H1 (cell line): ENCODE data around the gene ISY1. TPM values are rescaled to one million over a fixed set of nuclear protein-coding genes. Genes with fewer than 3 reads are reported as not detected.

ENCODE experiments used
- CTCF ChIA-PET: fragments of 300-600 bp; sonication (Branson Sonifier 250); formaldehyde crosslinking; loops from one replicate; lab custom pipeline; 2021; ENCODE audit not compliant: partially characterized antibody; lab: Charles Lee
- POLR2A ChIA-PET: fragments of 300-600 bp; sonication (Branson Sonifier 250); formaldehyde crosslinking; loops from one replicate; lab custom pipeline; 2021; ENCODE audit warnings: inconsistent platforms; ENCODE audit not compliant: partially characterized antibody; lab: Charles Lee
- DNase-seq, 2 experiments: peaks; one replicate each; pipeline versions ENCODE4 v3.0.0 to v3.0.0-alpha.2; 2010 to 2022; ENCODE audit warnings: low spot score in 2 of 2, low read depth in 1 of 2, mixed read lengths in 1 of 2
- FAIRE-seq: peaks from 2 replicates; lab custom pipeline; 2011; peaks lifted over from hg19 to GRCh38; lab: Jason Lieb, UNC
- H2AFZ ChIP-seq: 2 replicates; pipeline ENCODE4 v1.8.1; 2012; ENCODE audit warnings: low read length, inconsistent platforms
- H2AK5ac ChIP-seq: 2 replicates; pipeline ENCODE4 v1.6.1; 2013; ENCODE audit warnings: low read depth, low read length
- H2BK120ac ChIP-seq: replicated peaks from 2 replicates; pipeline ENCODE3; 2013; ENCODE audit warnings: low read depth, low read length, inconsistent platforms
- H2BK12ac ChIP-seq: 2 replicates; pipeline ENCODE4 v1.6.1; 2013; ENCODE audit warnings: low read depth, low read length
- H2BK15ac ChIP-seq: 2 replicates; pipeline ENCODE4 v1.6.1; 2013; ENCODE audit warnings: low read length
- H2BK20ac ChIP-seq: 2 replicates; pipeline ENCODE4 v1.6.1; 2013; ENCODE audit warnings: low read length
- H2BK5ac ChIP-seq: 2 replicates; pipeline ENCODE4 v1.6.1; 2013; ENCODE audit warnings: low read depth, low read length
- H3K14ac ChIP-seq: 2 replicates; pipeline ENCODE4 v1.6.1; 2013; ENCODE audit warnings: inconsistent platforms; ENCODE audit not compliant: insufficient read length
- H3K18ac ChIP-seq: 2 replicates; pipeline ENCODE4 v1.6.1; 2013; ENCODE audit warnings: low read length; ENCODE audit errors: extremely low read depth
- H3K23ac ChIP-seq: 2 replicates; pipeline ENCODE4 v1.6.1; 2013; ENCODE audit warnings: inconsistent platforms; ENCODE audit not compliant: insufficient read length
- H3K23me2 ChIP-seq: 2 replicates; pipeline ENCODE4 v1.6.1; 2013; ENCODE audit warnings: low read depth, low read length
- H3K27ac ChIP-seq: 2 replicates; pipeline ENCODE4 v1.6.1; 2011; ENCODE audit warnings: low read depth, low read length, inconsistent platforms
- H3K27me3 ChIP-seq, 4 experiments: replicated peaks in 1 of 4; 1 replicate in 1 of 4; 2 replicates in 3 of 4; pipeline versions ENCODE4 v1.6.1 to v1.8.1; 2011 to 2013; ENCODE audit warnings: low read length in 3 of 4, mild to moderate bottlenecking in 3 of 4, inconsistent platforms in 2 of 4, mixed read lengths in 2 of 4, moderate library complexity in 1 of 4; ENCODE audit not compliant: control insufficient read depth in 3 of 4, insufficient read depth in 3 of 4; ENCODE audit errors: extremely low read depth in 1 of 4
- H3K36me3 ChIP-seq, 4 experiments: 2 replicates each; pipeline versions ENCODE4 v1.6.1 to v1.8.1; 2011 to 2013; ENCODE audit warnings: mild to moderate bottlenecking in 4 of 4, low read length in 3 of 4, moderate library complexity in 2 of 4, control low read depth in 1 of 4, inconsistent platforms in 1 of 4; ENCODE audit not compliant: insufficient read depth in 4 of 4, control insufficient read depth in 2 of 4
- H3K4ac ChIP-seq: replicated peaks from 2 replicates; pipeline ENCODE3; 2013; ENCODE audit warnings: low read length, low read depth, mixed read lengths, inconsistent platforms; ENCODE audit not compliant: insufficient read length
- H3K4me1 ChIP-seq, 4 experiments: replicated peaks in 1 of 4; 1 replicate in 1 of 4; 2 replicates in 3 of 4; pipeline versions ENCODE4 v1.6.1 to v1.8.1; 2011 to 2013; ENCODE audit warnings: low read length in 3 of 4, inconsistent platforms in 2 of 4, mixed read lengths in 1 of 4; ENCODE audit not compliant: insufficient read depth in 4 of 4, control insufficient read depth in 3 of 4
- H3K4me2 ChIP-seq, 2 experiments: 2 replicates each; pipeline versions ENCODE4 v1.6.1 to v1.8.1; 2011 to 2013; ENCODE audit warnings: low read depth in 2 of 2, low read length in 2 of 2, control low read depth in 1 of 2, inconsistent platforms in 1 of 2, mild to moderate bottlenecking in 1 of 2; ENCODE audit not compliant: insufficient read depth in 1 of 2
- H3K4me3 ChIP-seq, 4 experiments: fragments of 200-600, 300-600 bp in 1 of 4; sonication (generic), shearing (Covaris generic), sonication (Bioruptor Twin) in 1 of 4; 2 replicates each; pipeline versions ENCODE4 v1.5.1 to v1.8.1; 2011 to 2016; ENCODE audit warnings: low read length in 4 of 4, low read depth in 3 of 4, control low read depth in 2 of 4, inconsistent platforms in 2 of 4, mild to moderate bottlenecking in 2 of 4, mixed read lengths in 1 of 4, moderate library complexity in 1 of 4; ENCODE audit not compliant: insufficient read depth in 2 of 4; ENCODE audit errors: extremely low read depth in 1 of 4
- H3K56ac ChIP-seq: replicated peaks from 2 replicates; pipeline ENCODE3; 2013; ENCODE audit warnings: low read depth, mild to moderate bottlenecking, mixed read lengths, low read length, inconsistent platforms; ENCODE audit not compliant: insufficient read length
- H3K79me1 ChIP-seq: 2 replicates; pipeline ENCODE4 v1.6.1; 2013; ENCODE audit warnings: low read depth, low read length, control low read depth
- H3K79me2 ChIP-seq, 2 experiments: 2 replicates each; pipeline versions ENCODE4 v1.6.1 to v1.8.1; 2012 to 2013; ENCODE audit warnings: low read length in 2 of 2, mild to moderate bottlenecking in 2 of 2, inconsistent platforms in 1 of 2; ENCODE audit not compliant: insufficient read depth in 2 of 2, control insufficient read depth in 1 of 2
- H3K9ac ChIP-seq, 4 experiments: replicated peaks in 1 of 4; 1 replicate in 1 of 4; 2 replicates in 3 of 4; pipeline versions ENCODE4 v1.6.1 to v1.8.1; 2011 to 2013; ENCODE audit warnings: low read depth in 3 of 4, low read length in 3 of 4, control low read depth in 2 of 4, mild to moderate bottlenecking in 2 of 4, moderate library complexity in 2 of 4, inconsistent platforms in 1 of 4; ENCODE audit errors: extremely low read depth in 1 of 4
- H3K9me3 ChIP-seq, 2 experiments: 2 replicates each; pipeline versions ENCODE4 v1.6.1 to v1.8.1; 2012 to 2013; ENCODE audit warnings: mild to moderate bottlenecking in 2 of 2, moderate library complexity in 2 of 2, control low read depth in 1 of 2, inconsistent platforms in 1 of 2, low read depth in 1 of 2, low read length in 1 of 2, mixed read lengths in 1 of 2; ENCODE audit not compliant: insufficient read depth in 2 of 2
- H4K20me1 ChIP-seq, 2 experiments: replicated peaks in 1 of 2; 2 replicates each; pipeline versions ENCODE3 to v1.8.1; 2011 to 2013; ENCODE audit warnings: inconsistent platforms in 2 of 2, low read length in 2 of 2, mild to moderate bottlenecking in 1 of 2; ENCODE audit not compliant: insufficient read depth in 2 of 2, control insufficient read depth in 1 of 2
- H4K5ac ChIP-seq: 2 replicates; pipeline ENCODE4 v1.6.1; 2013; ENCODE audit warnings: low read length, low read depth, mixed read lengths, inconsistent platforms; ENCODE audit not compliant: insufficient read length
- H4K8ac ChIP-seq: 2 replicates; pipeline ENCODE4 v1.8.0; 2013; ENCODE audit warnings: mild to moderate bottlenecking, moderate library complexity, low read length, inconsistent platforms; ENCODE audit not compliant: insufficient read depth; ENCODE audit errors: extremely low read depth
- H4K91ac ChIP-seq: replicated peaks from 2 replicates; pipeline ENCODE3; 2013; ENCODE audit warnings: low read length, mixed read lengths, inconsistent platforms; ENCODE audit not compliant: insufficient read length
- EP300 ChIP-seq, 2 experiments: IDR thresholded peaks; 1 replicate in 1 of 2; 2 replicates in 1 of 2; pipeline ENCODE4 v1.6.1; 2011 to 2012; ENCODE audit warnings: low read depth in 2 of 2, low read length in 2 of 2, mild to moderate bottlenecking in 2 of 2, borderline replicate concordance in 1 of 2, inconsistent platforms in 1 of 2, moderate library complexity in 1 of 2
- EZH2 ChIP-seq: fragments of 200-600 bp; sonication (generic); IDR thresholded peaks from 2 replicates; pipeline ENCODE4 v1.7.1; 2012; ENCODE audit warnings: low read depth, mild to moderate bottlenecking, moderate library complexity, low read length, inconsistent platforms; ENCODE audit not compliant: severe bottlenecking
- KDM1A ChIP-seq: fragments of 200-600, 300-600 bp; sonication (generic); IDR thresholded peaks from 2 replicates; pipeline ENCODE4 v1.7.1; 2016; ENCODE audit warnings: mild to moderate bottlenecking, low read length, borderline replicate concordance
- KDM4A ChIP-seq: IDR thresholded peaks from one replicate; pipeline ENCODE4 v1.7.1; 2012; ENCODE audit warnings: low read depth, mild to moderate bottlenecking, moderate library complexity, low read length, inconsistent platforms; ENCODE audit not compliant: severe bottlenecking
- MAX ChIP-seq: IDR thresholded peaks from 2 replicates; pipeline ENCODE4 v1.6.1; 2012; ENCODE audit warnings: inconsistent platforms
- POLR2AphosphoS5 ChIP-seq: IDR thresholded peaks from 2 replicates; pipeline ENCODE4 v1.6.1; 2011; ENCODE audit warnings: low read depth, low read length
- RXRA ChIP-seq: IDR thresholded peaks from 2 replicates; pipeline ENCODE4 v1.6.1; 2011; ENCODE audit warnings: low read depth, mild to moderate bottlenecking, low read length, moderate library complexity; ENCODE audit not compliant: insufficient read depth
- SP1 ChIP-seq: IDR thresholded peaks from 2 replicates; pipeline ENCODE4 v1.6.1; 2011; ENCODE audit warnings: low read depth, low read length
- WGBS, 2 experiments: shearing (Covaris generic) in 1 of 2; methylation state at CpG; one replicate each; pipeline versions ENCODE4 v1.1.6 to v1.1.7; 2013 to 2015; ENCODE audit warnings: low lambda C conversion rate in 2 of 2, mixed read lengths in 2 of 2, inconsistent platforms in 1 of 2, low coverage in 1 of 2, missing lambda C conversion rate in 1 of 2; ENCODE audit not compliant: insufficient replicate concordance in 2 of 2, insufficient coverage in 1 of 2, insufficient read length in 1 of 2; ENCODE audit errors: extremely low coverage in 1 of 2, missing lambda C conversion rate in 1 of 2; 5-methylcytosine and 5-hydroxymethylcytosine counted together
- polyA plus RNA-seq, 7 experiments: library from polyadenylated mRNA; depleted of rRNA in 3 of 7; stranded (reverse) in 5 of 7; unstranded in 2 of 7; fragments of >200 nt in 5 of 7; fragments of 200-250 nt in 2 of 7; gene quantifications; 1 replicate in 5 of 7; 2 replicates in 1 of 7; 4 replicates in 1 of 7; pipeline versions ENCODE4 v1.2.1 to v1.2.3, GENCODE V29; 2011 to 2013; ENCODE audit warnings: missing spikeins in 2 of 7, mixed read lengths in 2 of 7
- total RNA-seq: library from RNA; stranded (reverse); fragmentation: NEBNext Ultra II Directional; extraction: Animal tissue kit (Norgen Biotek cat#: 25700); gene quantifications from 2 replicates; pipeline ENCODE4 v1.2.1, GENCODE V29; 2021

ISY1 gene
- total and polyA plus RNA-seq, 2 of the 8 experiments (the other 6 are each of a cell fraction or from before 2014, with no cell fraction given), result 16.6 to 38.7 TPM

- TF ChIP-seq KDM1A (no peak), POLR2AphosphoS5 (no peak), MAX (no peak), EP300 (IDR thresholded peaks at IDR 0.05; ENCODE audit: borderline replicate concordance in 1 of 2, low read depth in 2 of 2, low read length in 2 of 2) (no peak), EZH2 (no peak), KDM4A (peak; percentile 0), SP1 (0 out of 2 replicates have a peak, but pooled peaks have one; percentile 66), RXRA (no peak)
- TF ChIP-seq, all 59 proteins: peak for 2
- Histone ChIP-seq H3K9ac (peak within 1 kb of the TSS; percentile 59 to 80 (median 62)), H2BK120ac (no peak within 1 kb of the TSS), H3K4me2 (peak within 1 kb of the TSS; percentile 97 to 98), H2BK20ac (no peak within 1 kb of the TSS), H3K4me3 (peak within 1 kb of the TSS; percentile 69 to 93 (median 80)), H3K9me3 (no peaks in the 10 kb centered on the region), H2BK15ac (no peak within 1 kb of the TSS), H4K5ac (peak within 1 kb of the TSS; percentile 15), H4K91ac (no peak within 1 kb of the TSS), H2BK12ac (peak within 1 kb of the TSS; percentile 60; the same call in 1 of the 2 replicates), H3K79me2 (peaks cover 9 to 34% of the 10 kb centered on the region in 2 experiments), H4K8ac (peak within 1 kb of the TSS; percentile 83), H3K27me3 (no peaks in the 10 kb centered on the region), H2AK5ac (no peak within 1 kb of the TSS), H3K36me3 (peaks cover 0 to 3% (median 3%) of the 10 kb centered on the region in 4 experiments; a peak in 1 of 8 replicates), H3K56ac (no peak within 1 kb of the TSS), H3K18ac (peak within 1 kb of the TSS; percentile 32), H3K4me1 (peaks cover 10 to 17% (median 14%) of the 10 kb centered on the region in 4 experiments), H2BK5ac (peak within 1 kb of the TSS; percentile 66), H3K23me2 (peaks cover 12% of the 10 kb centered on the region), H4K20me1 (no peaks in the 10 kb centered on the region), H3K4ac (no peak within 1 kb of the TSS), H3K79me1 (peaks cover 8% of the 10 kb centered on the region), H3K27ac (peak within 1 kb of the TSS; percentile 52), H3K14ac (no peak within 1 kb of the TSS), H3K23ac (no peak within 1 kb of the TSS), H2AFZ (peak within 1 kb of the TSS; percentile 55; the same call in 1 of the 2 replicates)
- WGBS, 2 experiments, result 2% methylated on average over 12 of the region's 60 CpGs; no CpG with 5 or more reads in 1 of the 2 experiments
- CTCF ChIA-PET, result interaction anchor here (0.9 to 2.7 kb wide), 4 partner anchors 11 to 151 kb away, joined by 4 to 17 read pairs (median 6); no protein-coding TSS in a partner anchor
- no peak for FAIRE-seq
- peak; percentile 96 to 99 for DNase-seq
- POLR2A ChIA-PET, result interaction anchor here (0.8 to 4.4 kb wide), 13 partner anchors 9 to 243 kb away, joined by 3 to 24 read pairs (median 5); partner anchors contain the start of genes ACAD9, CNBP, COPG1 and HMCES
These were observed 39.0 kb downstream of the ISY1 start, which contains the start of gene RAB43 for GRCh38 chr3:129121792-129122411. TSS of gene RAB43 (minus strand) at chr3:129121804. CDS start at chr3:129121489, 315 bp downstream.
